NCI-H1694 (cell line): ENCODE data around the gene AMMECR1.

Experiments used
- DNase-seq: peaks from one replicate; lab custom pipeline; 2025; lab: John Stamatoyannopoulos, UW

AMMECR1 gene

GRCh38 chrX:110311437-110312230, 6.3 kb downstream of the AMMECR1 start:
- no peak for DNase-seq

GRCh38 chrX:110310896-110311295, 7.0 kb downstream of the AMMECR1 start:
- DNase-seq: no peak

- no peak for DNase-seq
These were observed 7.7 kb downstream of the AMMECR1 start for GRCh38 chrX:110310000-110310790.

GRCh38 chrX:110308220-110308619, 9.7 kb downstream of the AMMECR1 start:
- no peak for DNase-seq

- DNase-seq: no peak
These were observed 13.0 kb downstream of the AMMECR1 start for GRCh38 chrX:110304884-110305283.

GRCh38 chrX:110304371-110304770, 13.5 kb downstream of the AMMECR1 start:
- no peak for DNase-seq

GRCh38 chrX:110302975-110303374, 14.9 kb downstream of the AMMECR1 start:
- no peak for DNase-seq

- no peak for DNase-seq
These were observed 16.7 kb downstream of the AMMECR1 start for GRCh38 chrX:110301194-110301593.

- no peak for DNase-seq
These were observed 23.8 kb downstream of the AMMECR1 start for GRCh38 chrX:110294087-110294486.

- DNase-seq: no peak
These were observed 24.2 kb downstream of the AMMECR1 start for GRCh38 chrX:110293658-110294057.

- no peak for DNase-seq
These were observed 30.3 kb downstream of the AMMECR1 start for GRCh38 chrX:110287605-110288004.

GRCh38 chrX:110286106-110286505, 31.8 kb downstream of the AMMECR1 start:
- DNase-seq: no peak

GRCh38 chrX:110284159-110284558, 33.7 kb downstream of the AMMECR1 start:
- no peak for DNase-seq

GRCh38 chrX:110282922-110283321, 35.0 kb downstream of the AMMECR1 start:
- DNase-seq: no peak

GRCh38 chrX:110281377-110281776, 36.5 kb downstream of the AMMECR1 start:
- no peak for DNase-seq

GRCh38 chrX:110280954-110281353, 36.9 kb downstream of the AMMECR1 start:
- DNase-seq: no peak

GRCh38 chrX:110277609-110278008, 40.3 kb downstream of the AMMECR1 start:
- no peak for DNase-seq

GRCh38 chrX:110276778-110277177, 41.1 kb downstream of the AMMECR1 start:
- no peak for DNase-seq

- DNase-seq: no peak
These were observed 49.0 kb downstream of the AMMECR1 start for GRCh38 chrX:110268886-110269285.

GRCh38 chrX:110268395-110268794, 49.5 kb downstream of the AMMECR1 start:
- no peak for DNase-seq

- DNase-seq: no peak
These were observed 50.0 kb downstream of the AMMECR1 start for GRCh38 chrX:110267874-110268273.

GRCh38 chrX:110265661-110266060, 52.2 kb downstream of the AMMECR1 start:
- DNase-seq: no peak

- no peak for DNase-seq
These were observed 58.8 kb downstream of the AMMECR1 start for GRCh38 chrX:110259117-110259516.
